D721Med (cell line): ENCODE measurements around the gene ARPC2.

Experiments
- DNase-seq: peaks from one replicate; pipeline ENCODE4 v3.0.0; 2011; ENCODE audit warnings: low spot score; ENCODE audit not compliant: insufficient read length
- FAIRE-seq: peaks from 2 replicates; lab custom pipeline; 2011; peaks lifted over from hg19 to GRCh38; lab: Jason Lieb, UNC
- CTCF ChIP-seq: IDR thresholded peaks from 2 replicates; pipeline ENCODE4 v1.5.1; 2012; ENCODE audit warnings: mild to moderate bottlenecking, control low read depth; ENCODE audit not compliant: insufficient read depth; ENCODE audit errors: missing control alignments

Gene ARPC2

GRCh38 chr2:218276986-218277755 lies 60.2 kb downstream of the ARPC2 start:
- no peak for FAIRE-seq
- TF ChIP-seq CTCF: no peak
- no peak for DNase-seq

GRCh38 chr2:218277921-218278320 lies 60.9 kb downstream of the ARPC2 start:
- no peak for TF ChIP-seq CTCF
- FAIRE-seq (no peak), DNase-seq (no peak)

GRCh38 chr2:218278531-218279360 lies 61.8 kb downstream of the ARPC2 start:
- TF ChIP-seq CTCF: no peak
- DNase-seq (no peak), FAIRE-seq (no peak)

GRCh38 chr2:218280260-218280870 lies 63.4 kb downstream of the ARPC2 start:
- no peak for TF ChIP-seq CTCF
- DNase-seq (no peak), FAIRE-seq (no peak)

GRCh38 chr2:218281449-218281848 lies 64.5 kb downstream of the ARPC2 start:
- DNase-seq (no peak), FAIRE-seq (no peak)
- no peak for TF ChIP-seq CTCF

GRCh38 chr2:218282173-218282991 lies 65.4 kb downstream of the ARPC2 start:
- no peak for TF ChIP-seq CTCF
- DNase-seq: no peak
- FAIRE-seq: no peak
